ENCODE results near the gene TMEFF2. TPM values are rescaled to one million over a fixed set of nuclear protein-coding genes. Genes with fewer than 3 reads are reported as not detected.

TMEFF2 gene
- total and polyA plus RNA-seq, 2 donors (not counting 1 experiment from before 2014, with no cell fraction given) = not detected

DNA sequence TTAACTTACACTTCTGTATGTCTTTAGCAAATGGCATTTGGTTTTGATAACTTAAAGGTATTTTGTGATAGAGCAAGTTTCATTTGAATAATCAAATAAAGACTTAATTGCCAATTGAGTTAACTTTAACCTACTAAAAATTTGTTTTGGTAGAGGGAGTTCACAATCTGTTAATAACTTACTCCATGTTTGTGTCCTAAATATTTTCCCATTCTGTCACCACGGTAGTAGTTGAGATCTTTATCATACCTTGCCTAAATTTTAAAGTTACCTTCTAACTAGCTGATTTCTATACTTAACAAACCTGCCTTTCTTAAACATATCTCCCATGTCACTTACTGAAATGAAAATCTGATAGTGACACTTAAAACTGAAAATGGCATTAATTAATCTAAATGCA is 127.1 kb downstream of the TMEFF2 start:
- H3K27me3 Mint-ChIP-seq = peaks cover 7% of the 10 kb centered on the region
- intact Hi-C loops (cut with micrococcal nuclease) = no loop called here
- Histone ChIP-seq H3K36me3 (replicated peaks in 1 of 2; ENCODE audit: control extremely low read depth in 1 of 2, control insufficient read depth in 1 of 2, extremely low read depth in 1 of 2, insufficient read depth in 2 of 2, low read length in 1 of 2) (no peaks in the 10 kb centered on the region), H3K79me2 (ENCODE audit: control insufficient read depth, insufficient read depth, low read length) (no peaks in the 10 kb centered on the region), H4K20me1 (ENCODE audit: control insufficient read depth, insufficient read depth, low read length, poor library complexity, severe bottlenecking) (no peaks in the 10 kb centered on the region), H3K27ac (ENCODE audit: low read length in 2 of 2) (no peak overlapping the region), H3K9me3 (ENCODE audit: control extremely low read depth in 1 of 3, control insufficient read depth in 2 of 3, insufficient read depth in 1 of 3, low read length in 2 of 3) (no peaks in the 10 kb centered on the region), H3K4me1 (ENCODE audit: control insufficient read depth in 2 of 2, insufficient read depth in 2 of 2, low read length in 2 of 2) (no peaks in the 10 kb centered on the region), H3K4me2 (replicated peaks; ENCODE audit: low read depth, low read length, poor library complexity, severe bottlenecking) (no peak overlapping the region), H2AFZ (ENCODE audit: insufficient read depth, low read depth, low read length, poor library complexity, severe bottlenecking) (no peak overlapping the region), H3K27me3 (replicated peaks in 1 of 4; ENCODE audit: control extremely low read depth in 1 of 4, control insufficient read depth in 3 of 4, insufficient read depth in 4 of 4, low read length in 3 of 4) (no peaks in the 10 kb centered on the region), H3K4me3 (ENCODE audit: control extremely low read depth in 1 of 5, extremely low read depth in 1 of 5, insufficient read depth in 1 of 5, low read depth in 2 of 5, low read length in 4 of 5) (no peak overlapping the region), H3K9ac (ENCODE audit: low read length) (no peak overlapping the region)
- peaks cover 1% of the 10 kb centered on the region for H3K4me1 Mint-ChIP-seq
- ChIA-PET CTCF (no interaction called here), POLR2A (no interaction called here)
- TF ChIP-seq, protein P1, sequence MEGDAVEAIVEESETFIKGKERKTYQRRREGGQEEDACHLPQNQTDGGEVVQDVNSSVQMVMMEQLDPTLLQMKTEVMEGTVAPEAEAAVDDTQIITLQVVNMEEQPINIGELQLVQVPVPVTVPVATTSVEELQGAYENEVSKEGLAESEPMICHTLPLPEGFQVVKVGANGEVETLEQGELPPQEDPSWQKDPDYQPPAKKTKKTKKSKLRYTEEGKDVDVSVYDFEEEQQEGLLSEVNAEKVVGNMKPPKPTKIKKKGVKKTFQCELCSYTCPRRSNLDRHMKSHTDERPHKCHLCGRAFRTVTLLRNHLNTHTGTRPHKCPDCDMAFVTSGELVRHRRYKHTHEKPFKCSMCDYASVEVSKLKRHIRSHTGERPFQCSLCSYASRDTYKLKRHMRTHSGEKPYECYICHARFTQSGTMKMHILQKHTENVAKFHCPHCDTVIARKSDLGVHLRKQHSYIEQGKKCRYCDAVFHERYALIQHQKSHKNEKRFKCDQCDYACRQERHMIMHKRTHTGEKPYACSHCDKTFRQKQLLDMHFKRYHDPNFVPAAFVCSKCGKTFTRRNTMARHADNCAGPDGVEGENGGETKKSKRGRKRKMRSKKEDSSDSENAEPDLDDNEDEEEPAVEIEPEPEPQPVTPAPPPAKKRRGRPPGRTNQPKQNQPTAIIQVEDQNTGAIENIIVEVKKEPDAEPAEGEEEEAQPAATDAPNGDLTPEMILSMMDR (IDR thresholded peaks at IDR 0.05) = no peak
- DNase-seq (no peak), ATAC-seq (ENCODE audit: low read depth) (no peak)
- no peak overlapping the region for H3K4me3 Mint-ChIP-seq
- WGBS (ENCODE audit: insufficient coverage) = no CpG with 5 or more reads among the region's 1 CpG
- H3K9me3 Mint-ChIP-seq (ENCODE audit: insufficient read depth) = no peaks in the 10 kb centered on the region
- H3K27ac Mint-ChIP-seq = no peak overlapping the region

DNA sequence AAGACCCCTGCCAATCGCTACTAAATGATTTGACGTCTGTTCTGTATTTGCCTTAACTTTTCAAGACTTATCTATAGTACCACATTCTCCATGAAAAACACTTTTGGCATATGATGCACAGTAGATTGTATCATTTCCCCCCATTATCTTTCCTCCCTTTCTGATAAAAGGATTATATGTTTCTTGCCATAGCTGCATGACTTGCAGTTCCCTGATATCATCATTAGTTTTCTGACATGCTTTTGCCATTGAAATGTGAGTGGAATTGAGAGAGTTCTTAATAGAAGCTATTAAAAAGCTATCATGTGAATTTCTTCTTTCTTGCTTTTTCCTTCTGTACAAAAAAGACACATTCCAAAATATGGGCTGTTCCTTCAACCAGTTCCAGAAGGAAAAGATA is 130.3 kb downstream of the TMEFF2 start:
- 72% methylated on average over 2 of the region's 2 CpGs for WGBS (ENCODE audit: insufficient coverage)
- Histone ChIP-seq H3K9me3 (ENCODE audit: control extremely low read depth in 1 of 3, control insufficient read depth in 2 of 3, insufficient read depth in 1 of 3, low read length in 2 of 3) (no peaks in the 10 kb centered on the region), H3K4me2 (replicated peaks; ENCODE audit: low read depth, low read length, poor library complexity, severe bottlenecking) (no peak overlapping the region), H3K79me2 (ENCODE audit: control insufficient read depth, insufficient read depth, low read length) (no peaks in the 10 kb centered on the region), H3K9ac (ENCODE audit: low read length) (no peak overlapping the region), H3K27me3 (replicated peaks in 1 of 4; ENCODE audit: control extremely low read depth in 1 of 4, control insufficient read depth in 3 of 4, insufficient read depth in 4 of 4, low read length in 3 of 4) (no peaks in the 10 kb centered on the region), H4K20me1 (ENCODE audit: control insufficient read depth, insufficient read depth, low read length, poor library complexity, severe bottlenecking) (no peaks in the 10 kb centered on the region), H2AFZ (ENCODE audit: insufficient read depth, low read depth, low read length, poor library complexity, severe bottlenecking) (no peak overlapping the region), H3K36me3 (replicated peaks in 1 of 2; ENCODE audit: control extremely low read depth in 1 of 2, control insufficient read depth in 1 of 2, extremely low read depth in 1 of 2, insufficient read depth in 2 of 2, low read length in 1 of 2) (no peaks in the 10 kb centered on the region), H3K4me1 (ENCODE audit: control insufficient read depth in 2 of 2, insufficient read depth in 2 of 2, low read length in 2 of 2) (no peaks in the 10 kb centered on the region), H3K4me3 (ENCODE audit: control extremely low read depth in 1 of 5, extremely low read depth in 1 of 5, insufficient read depth in 1 of 5, low read depth in 2 of 5, low read length in 4 of 5) (no peak overlapping the region), H3K27ac (ENCODE audit: low read length in 2 of 2) (no peak overlapping the region)
- Mint-ChIP-seq H3K4me1 (no peaks in the 10 kb centered on the region), H3K27ac (no peak overlapping the region), H3K27me3 (peaks cover 7% of the 10 kb centered on the region), H3K4me3 (no peak overlapping the region), H3K9me3 (ENCODE audit: insufficient read depth) (no peaks in the 10 kb centered on the region)
- ChIA-PET CTCF (no interaction called here), POLR2A (no interaction called here)
- TF ChIP-seq, protein P1 (IDR thresholded peaks at IDR 0.05) = no peak
- TF ChIP-seq EZH2 (IDR thresholded peaks at IDR 0.05; ENCODE audit: borderline replicate concordance, insufficient read depth, low read depth, low read length, poor library complexity, severe bottlenecking) = no peak
- intact Hi-C loops (cut with micrococcal nuclease) = no loop called here
- DNase-seq = no peak
- no peak for ATAC-seq (ENCODE audit: low read depth)

All from B cell (primary cell).